ENCODE results near the gene DPYD.

The DPYD gene

GRCh38 chr1:97906567-97907241, 14.1 kb downstream of the DPYD start:
- DNase-seq, result no peak

- no peak for DNase-seq
Measured at GRCh38 chr1:97905141-97905940, 15.5 kb downstream of the DPYD start.

- no peak for DNase-seq
Measured at GRCh38 chr1:97904534-97904933, 16.3 kb downstream of the DPYD start.

GRCh38 chr1:97903626-97904025, 17.2 kb downstream of the DPYD start:
- DNase-seq, result no peak

- no peak for DNase-seq
Measured at GRCh38 chr1:97902067-97902466, 18.8 kb downstream of the DPYD start.

- no peak for DNase-seq
Measured at GRCh38 chr1:97901017-97901658, 19.7 kb downstream of the DPYD start.

GRCh38 chr1:97898948-97899347, 21.9 kb downstream of the DPYD start:
- DNase-seq, result no peak

GRCh38 chr1:97895278-97895677, 25.6 kb downstream of the DPYD start:
- no peak for DNase-seq

- DNase-seq, result no peak
Measured at GRCh38 chr1:97893844-97894243, 27.0 kb downstream of the DPYD start.

GRCh38 chr1:97886199-97886598, 34.6 kb downstream of the DPYD start:
- DNase-seq, result no peak

GRCh38 chr1:97883823-97884222, 37.0 kb downstream of the DPYD start:
- no peak for DNase-seq

- DNase-seq, result no peak
Measured at GRCh38 chr1:97877307-97877706, 43.5 kb downstream of the DPYD start.

- no peak for DNase-seq
Measured at GRCh38 chr1:97875996-97876395, 44.8 kb downstream of the DPYD start.

GRCh38 chr1:97870589-97870988, 50.2 kb downstream of the DPYD start:
- DNase-seq, result no peak

GRCh38 chr1:97869441-97869840, 51.4 kb downstream of the DPYD start:
- DNase-seq, result no peak

- no peak for DNase-seq
Measured at GRCh38 chr1:97867127-97867526, 53.7 kb downstream of the DPYD start.

GRCh38 chr1:97864615-97865014, 56.2 kb downstream of the DPYD start:
- DNase-seq, result no peak

GRCh38 chr1:97853221-97853620, 67.6 kb downstream of the DPYD start:
- no peak for DNase-seq

GRCh38 chr1:97849345-97850340, 71.2 kb downstream of the DPYD start:
- DNase-seq, result no peak

GRCh38 chr1:97845805-97846204, 75.0 kb downstream of the DPYD start:
- no peak for DNase-seq

GRCh38 chr1:97844552-97845089, 76.2 kb downstream of the DPYD start:
- DNase-seq, result no peak

GRCh38 chr1:97841338-97841737, 79.5 kb downstream of the DPYD start:
- DNase-seq, result no peak

Measured in activated CD8-positive, alpha-beta memory T cell treated with anti-CD3 and anti-CD28 coated beads, Interleukin-2, amount 50 U/mL, for 48 hours (primary cell).